Ramos (cell line): ENCODE data around the gene GAB3.

Experiments
- in situ Hi-C: fragments of 300-500 bp; cut with MboI; formaldehyde crosslinking; loops from one replicate; pipeline ENCODE4 v1.14.3; 2022; ENCODE audit warnings: low sequenced_read_pairs; ENCODE audit not compliant: unreplicated experiment

Gene GAB3, protein sequence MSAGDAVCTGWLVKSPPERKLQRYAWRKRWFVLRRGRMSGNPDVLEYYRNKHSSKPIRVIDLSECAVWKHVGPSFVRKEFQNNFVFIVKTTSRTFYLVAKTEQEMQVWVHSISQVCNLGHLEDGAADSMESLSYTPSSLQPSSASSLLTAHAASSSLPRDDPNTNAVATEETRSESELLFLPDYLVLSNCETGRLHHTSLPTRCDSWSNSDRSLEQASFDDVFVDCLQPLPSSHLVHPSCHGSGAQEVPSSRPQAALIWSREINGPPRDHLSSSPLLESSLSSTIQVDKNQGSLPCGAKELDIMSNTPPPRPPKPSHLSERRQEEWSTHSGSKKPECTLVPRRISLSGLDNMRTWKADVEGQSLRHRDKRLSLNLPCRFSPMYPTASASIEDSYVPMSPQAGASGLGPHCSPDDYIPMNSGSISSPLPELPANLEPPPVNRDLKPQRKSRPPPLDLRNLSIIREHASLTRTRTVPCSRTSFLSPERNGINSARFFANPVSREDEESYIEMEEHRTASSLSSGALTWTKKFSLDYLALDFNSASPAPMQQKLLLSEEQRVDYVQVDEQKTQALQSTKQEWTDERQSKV

DNA sequence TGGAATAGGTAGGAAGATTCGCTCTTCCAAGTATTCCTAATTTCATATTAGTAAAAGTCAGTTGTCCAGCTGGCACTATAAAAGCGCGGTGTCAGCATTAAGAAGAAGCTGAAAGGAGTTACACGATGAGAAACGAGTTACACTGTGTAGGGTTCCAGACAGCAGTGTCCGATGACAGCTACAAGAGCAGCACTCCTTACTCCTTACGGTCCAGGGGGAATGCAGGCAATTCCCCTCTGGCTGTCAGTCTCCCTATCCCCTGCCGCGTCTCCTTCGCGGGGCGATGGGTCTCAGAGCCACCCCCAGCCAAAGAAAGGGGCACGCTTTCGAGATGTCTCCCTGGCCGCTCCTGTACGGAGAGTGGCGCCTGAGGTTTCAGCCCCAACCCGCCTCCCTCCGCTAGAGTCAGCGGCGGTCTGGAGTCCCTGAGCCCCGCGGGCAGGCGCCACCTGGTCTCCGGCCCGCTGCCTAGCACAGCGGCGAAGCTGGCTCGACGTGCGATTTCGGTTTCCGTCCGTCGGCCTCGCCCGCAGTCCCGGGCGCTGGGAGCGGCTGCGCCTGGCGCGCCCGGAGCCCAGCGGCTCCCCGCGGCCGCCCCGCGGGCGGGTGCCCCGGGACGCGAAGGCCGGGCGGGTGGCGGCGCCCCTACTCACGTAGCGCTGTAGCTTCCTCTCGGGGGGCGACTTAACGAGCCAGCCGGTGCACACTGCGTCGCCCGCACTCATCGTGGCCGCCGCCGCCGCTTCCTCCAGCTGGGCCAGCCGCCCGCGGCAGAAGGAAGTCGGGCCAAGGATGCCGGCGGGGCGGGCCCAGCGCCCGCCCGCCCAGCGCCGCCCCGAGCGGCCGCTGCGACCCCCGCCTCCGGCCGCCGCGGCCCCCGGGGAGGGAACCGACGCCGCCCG, at the start of gene GAB3:
TSS of gene GAB3 (minus strand) at position 777 of the 902 bp plus-strand sequence. CDS start at position 725, 52 bp downstream.
- in situ Hi-C loops, result loop anchor here (25.0 kb wide), 1 partner anchor 312 kb away; the partner anchor contains the start of genes BRCC3, CMC4 and MTCP1

DNA sequence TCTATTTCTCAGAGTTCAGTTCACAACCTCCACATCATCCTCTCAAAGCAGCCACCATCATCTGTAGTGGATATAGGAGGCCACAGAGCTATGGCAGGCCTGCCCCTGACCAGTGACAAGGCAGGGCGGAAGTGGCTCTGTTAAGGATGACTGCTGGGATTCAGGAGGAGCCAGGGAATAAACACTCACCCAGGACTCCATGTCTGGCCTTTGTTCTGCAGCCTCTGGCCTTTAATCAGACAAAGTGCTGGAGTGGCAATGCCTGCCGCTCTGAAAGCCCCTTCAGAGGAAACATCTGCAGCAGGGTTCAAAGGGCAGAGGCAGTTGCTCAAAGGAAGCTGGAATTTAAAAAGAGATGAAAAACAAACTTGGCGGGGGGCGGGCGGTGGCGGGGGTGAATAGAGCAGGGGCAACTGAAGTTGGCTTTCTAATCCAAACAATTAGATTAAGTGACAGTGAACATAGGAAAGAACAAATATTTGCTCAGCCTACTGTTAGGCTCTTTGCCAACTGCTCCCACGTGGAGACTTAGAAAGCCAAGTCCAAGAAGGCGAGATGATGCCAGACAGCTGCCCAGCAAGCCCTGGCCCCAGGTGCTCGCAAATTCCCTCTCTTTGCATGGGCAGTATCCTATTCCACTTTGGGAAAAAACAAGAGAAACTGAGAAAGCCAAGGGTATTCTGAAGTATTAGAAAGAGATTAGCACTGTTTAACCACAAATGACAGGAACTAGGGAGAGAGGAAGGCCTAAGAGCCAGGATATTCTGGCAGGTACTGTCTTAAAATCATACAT, 48.9 kb upstream of the GAB3 start:
- in situ Hi-C loops, result no loop called here

DNA sequence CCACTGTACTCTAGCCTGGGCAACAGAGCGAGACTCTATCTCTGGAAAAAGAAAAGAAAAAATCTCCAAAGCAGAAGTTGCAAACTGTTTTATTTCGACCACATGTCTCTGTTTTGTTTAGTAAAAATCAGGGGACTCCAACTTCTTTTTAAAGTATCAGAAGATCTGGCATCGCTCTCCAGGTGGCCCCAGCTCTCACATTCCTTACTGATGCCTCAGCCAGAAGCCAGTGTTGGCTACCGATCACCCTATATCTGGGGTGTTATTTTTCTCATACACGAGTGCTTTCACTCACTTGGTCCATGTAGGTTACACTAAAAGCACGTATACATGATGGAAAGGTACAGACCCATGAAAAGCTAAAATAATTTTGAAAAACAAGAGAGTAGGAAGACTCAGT, 46.1 kb upstream of the GAB3 start:
- in situ Hi-C loops, result no loop called here

DNA sequence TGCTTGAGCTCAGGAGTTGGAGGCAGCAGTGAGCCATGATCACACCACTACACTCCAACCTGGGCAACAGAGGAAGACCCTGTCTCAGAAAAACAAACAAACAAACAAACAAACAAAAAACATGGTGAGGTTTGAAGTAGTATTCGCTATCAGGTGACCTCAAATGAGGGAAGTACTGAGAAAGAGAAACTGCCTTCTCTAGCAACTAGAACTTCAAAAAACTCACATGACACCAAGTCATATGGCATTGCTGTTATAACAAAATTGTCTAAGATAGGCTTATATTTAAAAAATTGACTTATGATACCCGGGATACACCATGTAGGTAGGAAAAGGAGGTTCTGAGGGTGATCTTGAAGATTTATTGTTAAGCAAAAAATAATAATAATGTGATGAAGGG, 44.1 kb upstream of the GAB3 start:
- in situ Hi-C loops, result no loop called here

DNA sequence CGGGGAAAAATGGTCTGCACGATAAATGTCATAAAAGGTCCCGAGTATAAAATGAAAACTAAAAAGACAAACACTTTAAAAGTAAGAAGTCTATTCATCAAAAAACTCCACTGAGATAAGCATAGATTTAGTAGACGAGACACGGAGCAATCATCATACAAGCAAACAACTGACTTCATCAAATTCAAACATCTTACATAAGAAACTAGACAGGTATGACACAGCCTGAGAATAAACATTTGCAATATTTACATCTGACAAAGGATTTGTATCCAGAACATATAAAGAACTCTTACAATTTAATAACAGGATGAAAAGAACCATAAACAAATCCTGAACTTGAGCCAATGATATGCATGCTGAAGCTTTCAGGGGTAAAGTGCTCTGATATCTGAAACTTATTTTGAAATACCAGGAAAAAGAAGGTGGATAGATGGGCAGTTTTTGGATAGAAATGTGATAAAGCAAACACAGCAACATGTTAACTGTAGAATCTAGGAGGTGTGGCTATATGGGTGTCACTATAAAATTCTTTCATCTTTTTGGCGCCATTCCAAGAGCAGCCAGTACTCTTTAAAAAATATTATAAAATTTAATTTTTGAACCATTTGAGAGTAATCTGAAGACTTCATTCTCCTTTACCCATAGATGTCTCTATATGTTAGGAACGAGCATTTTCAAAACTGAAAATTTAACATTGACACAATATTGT, 42.4 kb upstream of the GAB3 start:
- in situ Hi-C loops, result no loop called here

DNA sequence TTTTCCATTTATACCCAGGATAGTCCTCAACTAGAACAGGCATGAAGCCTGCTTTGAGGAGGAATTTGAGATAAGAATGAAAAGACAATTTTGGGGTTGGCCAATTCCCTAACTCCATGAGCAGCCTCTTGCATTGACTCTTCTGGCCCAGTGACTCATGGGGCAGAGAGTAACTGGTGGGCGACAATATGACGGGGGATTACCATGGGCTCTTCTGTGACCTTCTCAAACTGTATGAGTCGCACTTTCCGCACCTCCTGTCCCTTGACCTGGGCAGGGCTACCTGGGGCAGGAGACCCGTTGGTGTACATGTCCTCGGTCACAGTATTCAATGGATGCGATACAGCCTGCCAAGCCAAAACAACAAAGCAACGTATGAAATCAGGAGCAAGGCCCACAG, 41.1 kb upstream of the GAB3 start:
- in situ Hi-C loops, result no loop called here

DNA sequence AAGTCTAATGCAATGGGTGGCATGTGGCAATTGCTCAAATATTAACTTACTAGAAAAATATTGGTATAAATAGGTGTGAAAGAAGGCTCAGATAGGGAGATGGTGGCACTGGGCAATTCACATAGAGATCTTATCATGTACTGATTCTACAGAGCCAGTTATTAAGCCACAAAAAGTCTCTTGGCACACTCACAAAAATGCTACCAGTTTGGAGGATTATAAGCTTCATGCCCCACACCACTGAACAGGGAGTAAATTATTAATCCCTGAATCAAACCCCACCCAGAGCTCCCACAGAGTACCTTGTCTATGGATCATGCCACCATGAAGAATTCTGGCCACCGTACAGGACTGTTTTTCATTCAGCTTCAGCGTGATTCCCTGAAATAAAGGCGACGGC, 40.6 kb upstream of the GAB3 start:
- in situ Hi-C loops, result no loop called here

DNA sequence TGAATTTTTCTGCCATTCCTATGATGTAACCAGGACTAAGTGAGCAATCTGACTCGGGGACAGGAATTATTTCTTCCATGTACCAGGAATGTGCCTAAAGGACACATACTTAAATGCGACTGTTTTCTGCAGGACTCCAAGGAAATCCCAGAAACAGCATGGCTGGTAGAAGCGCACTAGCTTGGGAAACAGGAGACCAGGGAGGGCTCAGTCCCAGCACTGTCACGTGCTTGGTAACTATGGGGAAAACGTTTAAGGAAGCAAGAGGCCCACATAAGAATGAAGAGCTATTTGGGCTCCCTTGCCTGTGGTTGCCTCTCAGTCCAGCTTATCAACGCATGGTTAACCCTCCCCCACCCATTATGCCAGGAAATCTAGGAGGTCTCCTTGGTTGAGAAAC, 34.8 kb upstream of the GAB3 start:
- in situ Hi-C loops, result no loop called here

DNA sequence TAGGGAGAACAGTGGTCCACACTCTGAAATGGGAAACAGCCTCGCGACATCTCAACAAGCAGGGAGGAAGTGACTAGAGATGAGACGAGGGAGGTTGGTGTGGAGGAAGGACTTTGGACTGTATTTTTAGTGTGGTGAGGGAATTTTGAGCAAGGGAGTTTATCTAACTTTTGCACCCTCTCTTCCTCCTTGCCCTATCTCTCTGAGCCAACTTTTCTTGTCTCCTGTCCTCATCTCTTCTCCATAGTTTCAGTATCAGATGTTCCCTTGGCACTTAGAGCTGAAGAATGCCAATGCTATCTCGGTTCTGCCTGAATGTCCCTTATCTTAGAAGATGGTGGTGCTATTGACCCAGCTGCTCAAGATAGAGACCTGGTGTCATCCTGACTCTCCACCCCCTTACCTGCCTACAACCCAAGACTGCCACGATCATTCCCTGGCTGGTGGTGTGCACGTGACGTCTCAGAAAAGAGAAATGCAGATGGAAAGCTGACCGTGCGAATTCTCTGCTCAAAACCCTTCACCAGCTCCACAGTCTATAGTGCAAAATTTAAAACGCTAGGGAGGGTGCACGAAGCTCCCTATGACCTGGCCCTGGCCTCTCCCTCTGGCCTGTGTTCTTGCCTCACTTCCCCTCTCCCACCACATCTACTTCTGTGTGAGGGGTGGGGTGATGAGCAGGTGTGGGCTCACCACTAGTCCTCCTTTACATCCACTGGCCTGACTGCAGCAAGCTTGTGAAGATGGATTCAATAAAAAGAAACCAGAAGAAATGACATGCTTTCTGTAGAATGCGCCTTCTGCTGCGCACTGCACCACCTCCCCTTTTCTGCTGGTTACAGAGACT, 33.5 kb upstream of the GAB3 start:
- in situ Hi-C loops, result no loop called here

DNA sequence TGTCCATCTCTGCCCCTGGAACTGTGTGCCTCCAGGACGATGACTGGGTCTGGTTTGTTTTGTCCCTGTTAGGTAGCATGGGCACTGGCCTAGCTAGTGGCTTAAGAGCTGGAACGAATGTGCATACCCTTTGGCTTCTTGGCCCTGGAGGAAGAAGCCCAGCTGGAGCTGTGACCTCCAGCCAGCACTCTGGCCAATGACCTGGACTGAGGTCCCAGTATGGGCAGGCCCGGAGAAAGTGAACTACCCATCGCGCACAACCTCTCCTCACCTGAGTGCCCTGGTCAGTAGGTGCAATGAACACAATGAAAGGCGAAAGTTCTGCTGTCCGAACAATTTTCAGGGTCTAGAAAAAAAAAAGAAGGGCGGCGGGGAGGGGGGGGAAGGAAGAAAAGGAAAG, 30.1 kb upstream of the GAB3 start:
- in situ Hi-C loops, result no loop called here

DNA sequence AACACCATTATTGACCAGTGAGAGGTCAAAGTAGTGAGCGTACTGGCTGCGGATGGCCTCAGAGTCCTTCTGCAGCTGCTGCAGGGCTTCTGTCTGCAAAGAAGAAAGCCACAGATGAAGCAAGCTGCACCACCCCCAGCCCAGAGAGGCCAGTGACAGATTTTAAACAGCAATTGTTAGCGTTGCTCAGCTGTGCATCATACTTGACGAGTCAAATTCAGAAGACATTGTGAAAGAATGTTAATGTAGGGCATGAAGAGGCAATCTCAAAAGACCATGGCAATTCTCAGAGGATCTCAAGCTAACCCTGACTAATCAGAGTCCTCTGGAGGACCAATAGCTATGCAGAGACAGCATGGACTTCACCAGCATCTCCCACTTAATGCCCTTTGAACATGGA, 28.4 kb upstream of the GAB3 start:
- in situ Hi-C loops, result no loop called here

DNA sequence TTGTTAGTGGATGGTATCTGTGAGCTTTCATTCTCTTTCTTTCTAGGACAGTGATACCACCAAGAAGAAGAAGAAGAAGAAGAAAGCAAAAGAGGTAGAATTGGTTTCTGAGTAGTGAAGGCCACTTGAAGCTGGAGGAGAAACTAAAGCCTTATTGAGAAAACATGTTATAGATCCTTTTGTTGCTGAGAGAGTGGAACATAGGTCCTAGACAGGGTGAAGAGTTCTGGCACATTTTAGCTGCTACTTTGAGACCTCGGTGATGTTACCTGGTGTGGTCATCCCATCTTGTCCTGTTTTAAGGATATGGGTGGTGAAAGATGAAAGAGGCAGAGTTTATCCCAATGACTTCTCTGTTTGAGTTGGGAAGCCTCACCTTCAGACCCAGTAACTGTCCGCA, 25.9 kb upstream of the GAB3 start:
- in situ Hi-C loops, result no loop called here

DNA sequence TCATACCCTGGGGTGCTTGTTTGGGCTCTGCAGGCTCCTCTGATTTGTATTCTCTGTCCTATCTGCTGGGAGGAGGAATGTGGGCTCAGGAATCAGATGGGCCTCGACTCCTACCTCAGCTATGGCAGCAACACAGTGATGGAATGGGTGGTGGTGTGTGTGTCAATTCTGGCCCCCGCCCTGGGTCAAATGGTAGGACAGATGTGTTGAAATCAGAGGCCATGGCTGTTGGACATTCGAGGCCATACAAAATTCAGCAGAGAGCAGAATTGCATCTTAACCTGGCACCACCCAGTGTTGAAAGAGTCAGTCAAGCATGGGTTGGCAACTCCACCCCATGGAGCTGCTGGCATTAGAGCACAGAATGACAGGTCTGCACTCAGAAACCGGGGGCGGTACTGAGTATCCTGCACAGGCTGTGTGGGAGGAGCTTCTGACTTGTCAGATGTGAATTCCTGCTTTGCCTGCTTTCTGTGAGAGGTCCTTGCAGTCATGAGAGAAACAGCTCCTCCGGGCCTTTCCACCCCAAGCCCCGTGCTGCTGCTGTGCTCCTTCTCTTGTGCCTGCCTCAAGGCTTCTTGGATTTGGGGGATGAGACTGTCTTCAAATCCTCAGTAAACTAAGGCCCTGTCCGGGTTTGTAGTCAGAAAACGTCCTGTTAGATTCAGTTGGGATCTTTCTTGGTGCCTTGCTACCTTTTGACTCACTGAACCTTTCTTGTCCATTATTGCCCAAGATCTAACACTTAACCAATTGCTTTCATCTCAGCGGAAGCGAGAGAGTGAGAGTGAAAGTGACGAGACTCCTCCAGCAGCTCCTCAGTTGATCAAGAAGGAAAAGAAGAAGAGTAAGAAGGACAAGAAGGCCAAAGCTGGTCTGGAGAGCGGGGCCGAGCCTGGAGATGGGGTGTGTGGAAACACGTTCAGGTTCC, 24.8 kb upstream of the GAB3 start:
- in situ Hi-C loops, result no loop called here

DNA sequence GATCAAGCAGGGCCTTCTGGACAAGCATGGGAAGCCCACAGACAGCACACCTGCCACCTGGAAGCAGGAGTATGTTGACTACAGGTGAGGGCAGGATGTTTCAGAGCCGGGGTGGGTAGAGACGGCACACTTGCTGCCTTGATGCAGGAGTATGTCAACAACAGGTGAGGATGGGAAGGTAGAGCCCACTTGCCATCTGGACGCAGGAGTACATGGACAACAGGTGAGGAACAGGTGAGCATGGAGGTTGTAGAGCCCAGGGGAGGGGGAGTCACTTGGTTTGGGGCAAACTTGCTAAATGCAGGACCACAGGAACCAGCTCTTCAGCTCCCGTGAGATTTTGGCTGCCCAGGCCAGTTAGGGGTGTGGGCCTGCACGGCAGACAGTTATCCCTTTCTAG, 23.7 kb upstream of the GAB3 start:
- in situ Hi-C loops, result loop anchor here (25.0 kb wide), 1 partner anchor 288 kb away; the partner anchor contains the start of genes BRCC3, CMC4 and MTCP1

DNA sequence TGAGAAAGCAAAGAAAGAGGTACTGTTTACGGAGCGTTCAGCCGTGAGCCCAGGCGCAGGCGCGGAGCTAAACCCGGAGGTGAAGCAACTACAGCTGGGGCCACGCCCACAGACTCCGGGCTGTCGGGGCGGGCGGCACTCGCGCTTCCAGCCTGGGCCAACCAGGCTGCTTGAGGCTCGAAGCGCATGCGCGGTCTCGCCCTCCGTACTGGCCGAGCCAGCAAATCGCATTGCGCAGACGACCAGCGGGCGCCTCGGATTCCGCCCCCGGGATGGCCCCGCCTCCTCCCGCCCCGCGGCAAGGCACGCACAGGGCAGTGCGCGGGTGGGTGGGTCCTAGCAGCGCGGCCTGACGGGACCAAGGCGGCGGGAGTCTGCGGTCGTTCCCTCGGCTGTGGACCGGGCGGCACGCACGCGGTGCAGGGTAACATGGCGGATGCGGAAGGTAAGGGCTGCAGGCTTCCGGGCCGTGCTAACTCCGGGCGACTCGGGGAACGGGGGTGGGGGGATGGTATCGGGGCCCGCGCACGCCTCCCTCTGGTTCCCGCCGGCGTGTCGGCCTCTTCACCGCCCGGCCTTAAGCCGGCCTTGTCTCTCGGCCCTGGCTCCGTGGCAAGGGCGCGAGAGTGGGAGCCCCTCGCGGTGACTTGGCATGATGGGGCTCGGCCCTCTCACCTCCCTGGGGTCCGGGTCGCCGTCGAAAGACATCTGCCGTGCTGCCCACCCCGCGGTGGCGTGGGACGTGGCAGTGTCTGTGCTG, 11.8 kb upstream of the GAB3 start, which contains the start of gene DKC1:
TSS of gene DKC1 (plus strand) at position 328 of the 760 bp plus-strand sequence. CDS start at position 430, 102 bp downstream.
- in situ Hi-C loops, result loop anchor here (25.0 kb wide), 1 partner anchor 300 kb away; the partner anchor contains the start of genes BRCC3, CMC4 and MTCP1

DNA sequence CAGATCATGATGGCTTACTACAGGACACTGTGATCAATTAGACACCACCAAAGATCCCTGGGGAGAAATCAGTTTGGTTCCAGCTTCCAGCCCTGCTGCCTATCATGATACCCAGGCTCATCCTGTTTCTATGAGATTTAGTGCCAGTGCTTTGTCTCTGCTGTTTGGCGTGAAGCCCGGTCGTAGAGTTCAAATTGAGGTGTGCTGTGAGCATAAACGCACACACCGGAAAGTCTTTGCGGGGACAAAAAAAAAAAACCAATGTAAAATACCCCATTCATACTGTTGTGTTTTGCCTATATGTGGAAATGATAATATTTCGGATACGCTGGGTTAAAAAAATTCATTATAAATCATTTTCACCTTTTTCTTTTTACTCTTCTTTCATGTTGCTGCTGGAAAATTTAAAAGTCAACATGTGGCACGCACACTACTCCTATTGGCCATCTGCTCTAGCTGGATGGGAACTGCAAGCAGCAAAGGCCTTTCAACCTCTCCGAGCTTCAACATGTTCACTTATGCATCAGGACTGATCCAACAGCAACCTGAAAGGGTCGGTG, 11.2 kb upstream of the GAB3 start:
- in situ Hi-C loops, result loop anchor here (25.0 kb wide), 1 partner anchor 300 kb away; the partner anchor contains the start of genes BRCC3, CMC4 and MTCP1
